CD4-positive, alpha-beta memory T cell (primary cell): ENCODE measurements around the gene MCF2L. TPM values are rescaled to one million over a fixed set of nuclear protein-coding genes. Genes with fewer than 3 reads are reported as not detected.

Source experiments
- CTCF ChIA-PET: fragments of 350-600 bp; sonication (Branson Sonifier 250); formaldehyde crosslinking; loops from one replicate; lab custom pipeline; 2021; ENCODE audit warnings: inconsistent platforms; ENCODE audit not compliant: partially characterized antibody; lab: Charles Lee
- POLR2A ChIA-PET: fragments of 350-600 bp; sonication (Branson Sonifier 250); formaldehyde crosslinking; loops from one replicate; lab custom pipeline; 2021; ENCODE audit not compliant: partially characterized antibody; lab: Charles Lee
- DNase-seq, 5 donors: peaks; one replicate each; pipeline versions ENCODE4 v3.0.0 to v3.0.0-alpha.2; 2020 to 2022; ENCODE audit warnings: mixed read lengths in 1 of 5
- H3K27ac ChIP-seq: one replicate; pipeline ENCODE4 v1.7.0; 2013; ENCODE audit warnings: low read depth, low read length
- H3K27me3 ChIP-seq: 2 replicates; pipeline ENCODE4 v1.7.0; 2013; ENCODE audit warnings: mild to moderate bottlenecking, low read length, moderate library complexity; ENCODE audit not compliant: insufficient read depth
- H3K36me3 ChIP-seq: 2 replicates; pipeline ENCODE4 v1.7.0; 2013; ENCODE audit warnings: mild to moderate bottlenecking, low read length, moderate library complexity; ENCODE audit not compliant: insufficient read depth
- H3K4me1 ChIP-seq: 2 replicates; pipeline ENCODE4 v1.7.0; 2013; ENCODE audit warnings: mild to moderate bottlenecking, low read length, moderate library complexity; ENCODE audit not compliant: insufficient read depth
- H3K4me3 ChIP-seq, 2 donors: one replicate each; pipeline ENCODE4 v1.7.0; 2013; ENCODE audit warnings: low read length in 2 of 2, mild to moderate bottlenecking in 1 of 2
- H3K9me3 ChIP-seq, 2 donors: one replicate each; pipeline ENCODE4 v1.7.0; 2013; ENCODE audit warnings: low read length in 2 of 2, control low read depth in 1 of 2; ENCODE audit not compliant: control insufficient read depth in 1 of 2
- H3K27ac Mint-ChIP-seq, 7 donors: one replicate each; pipeline ENCODE4 v1.8.0; 2020 to 2021; ENCODE audit warnings: mixed read lengths in 7 of 7, mild to moderate bottlenecking in 6 of 7, inconsistent platforms in 3 of 7, moderate library complexity in 3 of 7
- H3K27me3 Mint-ChIP-seq, 2 donors: one replicate each; pipeline ENCODE4 v1.8.0; 2020 to 2021; ENCODE audit warnings: mixed read lengths in 2 of 2
- H3K36me3 Mint-ChIP-seq, 2 donors: one replicate each; pipeline ENCODE4 v1.8.0; 2020 to 2021; ENCODE audit warnings: mixed read lengths in 2 of 2, inconsistent platforms in 1 of 2, mild to moderate bottlenecking in 1 of 2
- H3K4me1 Mint-ChIP-seq, 4 donors: one replicate each; pipeline ENCODE4 v1.8.0; 2020 to 2021; ENCODE audit warnings: mixed read lengths in 4 of 4, mild to moderate bottlenecking in 1 of 4
- H3K4me3 Mint-ChIP-seq, 8 donors: one replicate each; pipeline ENCODE4 v1.8.0; 2020 to 2021; ENCODE audit warnings: mixed read lengths in 8 of 8, mild to moderate bottlenecking in 7 of 8, moderate library complexity in 6 of 8, inconsistent platforms in 3 of 8
- H3K9me3 Mint-ChIP-seq, 8 donors: one replicate each; pipeline ENCODE4 v1.8.0; 2020 to 2021; ENCODE audit warnings: mixed read lengths in 8 of 8, mild to moderate bottlenecking in 5 of 8, inconsistent platforms in 3 of 8, moderate library complexity in 1 of 8
- intact Hi-C: fragments of 100-400 bp; cut with micrococcal nuclease; formaldehyde crosslinking; loops from one replicate; pipeline ENCODE4 v1.15.1; 2023
- polyA plus RNA-seq, 2 donors: library from polyadenylated mRNA; unstranded; fragments of 300-500 nt; fragmentation: Illumina TruSeq; gene quantifications; one replicate each; pipeline ENCODE4 v1.2.3, GENCODE V29; 2021
- total RNA-seq, 2 experiments: library from RNA; stranded (reverse); gene quantifications; one replicate each; pipeline ENCODE4 v1.2.3, GENCODE V29; 2021

MCF2L gene
- total and polyA plus RNA-seq, 4 experiments from 2014 or later: 0.15 to 18.9 (median 10.4) TPM

- ChIA-PET CTCF (interaction anchor here (0.8 to 1.3 kb wide), 2 partner anchors 35 to 110 kb away, joined by 3 read pairs; no protein-coding TSS in a partner anchor), POLR2A (no interaction called here)
- no peak overlapping the region for H3K27ac Mint-ChIP-seq
- no peak overlapping the region for H3K4me3 ChIP-seq
- no peaks in the 10 kb centered on the region for H3K4me1 ChIP-seq
- no peaks in the 10 kb centered on the region for H3K9me3 ChIP-seq
- H3K27me3 Mint-ChIP-seq: no peaks in the 10 kb centered on the region
- no peak overlapping the region for H3K27ac ChIP-seq
- H3K4me1 Mint-ChIP-seq: peaks cover 0 to 7% (median 4%) of the 10 kb centered on the region in 4 donors
- no peaks in the 10 kb centered on the region for H3K36me3 ChIP-seq
- no peaks in the 10 kb centered on the region for H3K27me3 ChIP-seq
- peaks cover 4 to 5% of the 10 kb centered on the region in 2 donors for H3K36me3 Mint-ChIP-seq
- intact Hi-C loops: no loop called here
- DNase-seq: no peak
- no peak overlapping the region for H3K4me3 Mint-ChIP-seq
- no peaks in the 10 kb centered on the region for H3K9me3 Mint-ChIP-seq
Observed at GRCh38 chr13:112977091-112977490, 8.1 kb downstream of the MCF2L start.

- Histone ChIP-seq H3K4me3 (no peak overlapping the region), H3K27ac (no peak overlapping the region), H3K27me3 (no peaks in the 10 kb centered on the region), H3K9me3 (no peaks in the 10 kb centered on the region), H3K36me3 (no peaks in the 10 kb centered on the region), H3K4me1 (no peaks in the 10 kb centered on the region)
- H3K9me3 Mint-ChIP-seq: no peaks in the 10 kb centered on the region
- H3K4me1 Mint-ChIP-seq: peaks cover 0 to 8% (median 2%) of the 10 kb centered on the region in 4 donors
- H3K36me3 Mint-ChIP-seq: peaks cover 4 to 5% of the 10 kb centered on the region in 2 donors
- ChIA-PET CTCF (interaction anchor here (0.8 to 1.3 kb wide), 2 partner anchors 35 to 109 kb away, joined by 3 read pairs; no protein-coding TSS in a partner anchor), POLR2A (no interaction called here)
- no peak overlapping the region for H3K27ac Mint-ChIP-seq
- no peak for DNase-seq
- no peak overlapping the region for H3K4me3 Mint-ChIP-seq
- intact Hi-C loops: no loop called here
- no peaks in the 10 kb centered on the region for H3K27me3 Mint-ChIP-seq
Observed at GRCh38 chr13:112977525-112977924, 8.5 kb downstream of the MCF2L start.

- no peak for DNase-seq
- Mint-ChIP-seq H3K27me3 (no peaks in the 10 kb centered on the region), H3K4me1 (peaks cover 0 to 7% (median 1%) of the 10 kb centered on the region in 4 donors), H3K36me3 (peaks cover 4% of the 10 kb centered on the region in 2 donors), H3K4me3 (no peak overlapping the region), H3K9me3 (no peaks in the 10 kb centered on the region), H3K27ac (no peak overlapping the region)
- Histone ChIP-seq H3K9me3 (no peaks in the 10 kb centered on the region), H3K36me3 (no peaks in the 10 kb centered on the region), H3K27ac (no peak overlapping the region), H3K4me3 (no peak overlapping the region), H3K27me3 (no peaks in the 10 kb centered on the region), H3K4me1 (no peaks in the 10 kb centered on the region)
- ChIA-PET CTCF (interaction anchor here (1.3 kb wide), 1 partner anchor 108 kb away, joined by 3 read pairs; no protein-coding TSS in a partner anchor), POLR2A (no interaction called here)
- intact Hi-C loops: no loop called here
Observed at GRCh38 chr13:112978561-112979405, 9.8 kb downstream of the MCF2L start.

GRCh38 chr13:112979406-112979902 is 10.4 kb downstream of the MCF2L start:
- intact Hi-C loops: no loop called here
- Mint-ChIP-seq H3K27ac (no peak overlapping the region), H3K4me1 (peaks cover 0 to 3% (median 1%) of the 10 kb centered on the region in 4 donors), H3K9me3 (no peaks in the 10 kb centered on the region), H3K36me3 (peaks cover 0 to 2% of the 10 kb centered on the region in 2 donors), H3K27me3 (no peaks in the 10 kb centered on the region), H3K4me3 (no peak overlapping the region)
- Histone ChIP-seq H3K36me3 (no peaks in the 10 kb centered on the region), H3K9me3 (no peaks in the 10 kb centered on the region), H3K4me1 (no peaks in the 10 kb centered on the region), H3K27me3 (no peaks in the 10 kb centered on the region), H3K27ac (no peak overlapping the region), H3K4me3 (no peak overlapping the region)
- DNase-seq: no peak
- ChIA-PET CTCF (no interaction called here), POLR2A (no interaction called here)

- no peaks in the 10 kb centered on the region for H3K27me3 Mint-ChIP-seq
- no peak for DNase-seq
- no peaks in the 10 kb centered on the region for H3K27me3 ChIP-seq
- H3K4me3 Mint-ChIP-seq: no peak overlapping the region
- H3K27ac Mint-ChIP-seq: no peak overlapping the region
- H3K36me3 ChIP-seq: no peaks in the 10 kb centered on the region
- H3K27ac ChIP-seq: no peak overlapping the region
- H3K9me3 ChIP-seq: no peaks in the 10 kb centered on the region
- H3K4me1 ChIP-seq: no peaks in the 10 kb centered on the region
- no peaks in the 10 kb centered on the region for H3K9me3 Mint-ChIP-seq
- H3K4me3 ChIP-seq: no peak overlapping the region
- ChIA-PET POLR2A (no interaction called here), CTCF (no interaction called here)
- peaks cover 0 to 2% of the 10 kb centered on the region in 2 donors for H3K36me3 Mint-ChIP-seq
- peaks cover 0 to 3% (median 1%) of the 10 kb centered on the region in 4 donors for H3K4me1 Mint-ChIP-seq
- intact Hi-C loops: no loop called here
Observed at GRCh38 chr13:112980434-112980833, 11.4 kb downstream of the MCF2L start.

- ChIA-PET CTCF (no interaction called here), POLR2A (no interaction called here)
- H3K27ac Mint-ChIP-seq: no peak overlapping the region
Observed at GRCh38 chr13:112981451-112981850, 12.4 kb downstream of the MCF2L start.

GRCh38 chr13:112982281-112983041 is 13.4 kb downstream of the MCF2L start:
- DNase-seq: no peak

More at GRCh38 chr13:112981451-112981850, 12.4 kb downstream of the MCF2L start:
- H3K36me3 ChIP-seq: no peaks in the 10 kb centered on the region
- Mint-ChIP-seq H3K4me1 (peaks cover 0 to 3% (median 1%) of the 10 kb centered on the region in 4 donors), H3K27me3 (no peaks in the 10 kb centered on the region), H3K4me3 (no peak overlapping the region), H3K36me3 (peaks cover 0 to 2% of the 10 kb centered on the region in 2 donors), H3K9me3 (no peaks in the 10 kb centered on the region)
- no peak for DNase-seq
- H3K27me3 ChIP-seq: no peaks in the 10 kb centered on the region
- H3K27ac ChIP-seq: no peak overlapping the region
- no peaks in the 10 kb centered on the region for H3K9me3 ChIP-seq
- no peaks in the 10 kb centered on the region for H3K4me1 ChIP-seq
- intact Hi-C loops: no loop called here
- H3K4me3 ChIP-seq: no peak overlapping the region

More at GRCh38 chr13:112982281-112983041, 13.4 kb downstream of the MCF2L start:
- Mint-ChIP-seq H3K9me3 (no peaks in the 10 kb centered on the region), H3K27me3 (no peaks in the 10 kb centered on the region), H3K27ac (peak overlapping the region in 2 of 7 donors; percentile 68 to 83), H3K36me3 (no peaks in the 10 kb centered on the region), H3K4me1 (peaks cover 0 to 3% (median 1%) of the 10 kb centered on the region in 4 donors), H3K4me3 (no peak overlapping the region)
- Histone ChIP-seq H3K9me3 (no peaks in the 10 kb centered on the region), H3K27me3 (no peaks in the 10 kb centered on the region), H3K36me3 (no peaks in the 10 kb centered on the region), H3K27ac (no peak overlapping the region), H3K4me1 (no peaks in the 10 kb centered on the region), H3K4me3 (no peak overlapping the region)
- intact Hi-C loops: no loop called here
- ChIA-PET POLR2A (no interaction called here), CTCF (no interaction called here)
